ENCODE measurements around the gene TTC34. TPM values are rescaled to one million over a fixed set of nuclear protein-coding genes. Genes with fewer than 3 reads are reported as not detected.

TTC34 gene
- total RNA-seq, 3 donors from 2014 or later = 0.16 to 0.88 (median 0.66) TPM

DNA sequence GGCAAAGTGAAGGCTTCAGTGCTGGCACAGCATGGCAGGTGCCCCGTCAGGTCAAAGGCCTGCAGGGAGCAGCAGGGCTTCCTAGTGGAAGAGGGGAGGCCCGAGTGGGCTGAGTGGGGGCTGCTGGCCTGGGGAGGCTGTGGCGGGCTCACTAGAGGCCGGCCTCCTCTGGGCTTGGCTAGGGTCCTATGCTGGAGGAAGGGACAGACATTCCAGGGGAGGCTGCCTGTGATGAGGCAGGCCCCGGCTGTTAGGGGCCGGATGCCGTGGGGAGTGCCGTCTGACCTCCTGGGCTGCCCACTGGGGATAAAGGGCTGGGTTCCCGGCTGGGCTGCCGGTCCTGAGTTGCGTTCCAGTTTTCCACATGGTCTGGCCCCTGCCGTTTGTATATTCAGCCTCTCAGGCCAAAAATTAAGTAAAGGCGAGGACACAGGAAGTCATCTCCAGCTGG, 193.8 kb downstream of the TTC34 start:
- intact Hi-C loops (cut with DNase I; ENCODE audit: low total_unique reads) = loop anchor here (10.0 kb wide), 1 partner anchor 553 kb away; the partner anchor contains the start of gene PRKCZ
- DNase-seq (ENCODE audit: low spot score in 2 of 2) = peak in 1 of 2 donors; percentile 47
- H3K36me3 ChIP-seq = no peaks in the 10 kb centered on the region
- TF ChIP-seq POLR2A (IDR thresholded peaks at IDR 0.05) = no peak
- no peak for TF ChIP-seq CTCF (IDR thresholded peaks at IDR 0.05)
- no peak for TF ChIP-seq POLR2AphosphoS5 (IDR thresholded peaks at IDR 0.05)
- peaks cover 0 to 5% of the 10 kb centered on the region in 2 donors for H3K9me3 ChIP-seq
- H3K27me3 ChIP-seq = peaks cover 4 to 28% of the 10 kb centered on the region in 2 donors
- H3K27ac ChIP-seq = no peak overlapping the region
- H3K4me3 ChIP-seq = no peak overlapping the region
- H3K4me1 ChIP-seq = no peaks in the 10 kb centered on the region

GRCh38 chr1:2606881-2607621, 194.4 kb downstream of the TTC34 start:
- no peak overlapping the region for H3K27ac ChIP-seq
- H3K4me1 ChIP-seq = no peaks in the 10 kb centered on the region
- intact Hi-C loops (cut with DNase I; ENCODE audit: low total_unique reads) = loop anchor here (10.0 kb wide), 1 partner anchor 552 kb away; the partner anchor contains the start of gene PRKCZ
- peaks cover 0 to 2% of the 10 kb centered on the region in 2 donors for H3K9me3 ChIP-seq
- no peak overlapping the region for H3K4me3 ChIP-seq
- no peak for TF ChIP-seq POLR2AphosphoS5 (IDR thresholded peaks at IDR 0.05)
- no peak for TF ChIP-seq POLR2A (IDR thresholded peaks at IDR 0.05)
- no peak for TF ChIP-seq CTCF (IDR thresholded peaks at IDR 0.05)
- H3K27me3 ChIP-seq = peaks cover 4 to 28% of the 10 kb centered on the region in 2 donors
- H3K36me3 ChIP-seq = no peaks in the 10 kb centered on the region
- DNase-seq (ENCODE audit: low spot score in 2 of 2) = peak in 1 of 2 donors; percentile 48

DNA sequence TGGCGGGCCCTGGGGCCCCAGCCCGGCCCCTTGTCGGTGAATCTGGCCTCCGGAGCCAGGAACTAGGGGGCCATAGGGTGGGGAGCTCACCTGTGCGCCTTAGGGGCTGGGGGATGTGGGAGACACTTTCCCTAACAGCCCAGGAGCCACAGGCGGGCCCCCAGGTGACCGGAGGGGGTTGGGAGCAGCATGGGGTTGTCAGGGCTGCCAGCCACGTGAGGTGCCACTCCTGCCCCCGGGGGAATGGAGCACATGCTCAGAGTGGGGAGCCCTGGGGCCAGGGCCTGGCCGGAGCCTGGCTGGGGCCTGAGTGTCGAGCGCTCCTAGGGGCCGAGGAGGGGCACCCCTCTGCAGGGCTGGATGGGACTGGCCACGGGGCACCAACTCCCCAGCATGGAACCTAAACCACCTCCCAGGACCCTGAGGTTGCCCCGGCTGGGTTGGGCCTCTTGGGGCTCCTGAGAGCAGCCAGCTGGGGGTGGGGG, 195.1 kb downstream of the TTC34 start:
- DNase-seq (ENCODE audit: low spot score in 2 of 2) = no peak
- Histone ChIP-seq H3K27me3 (peaks cover under 1 to 27% of the 10 kb centered on the region in 2 donors), H3K9me3 (no peaks in the 10 kb centered on the region), H3K4me1 (no peaks in the 10 kb centered on the region), H3K4me3 (no peak overlapping the region), H3K36me3 (no peaks in the 10 kb centered on the region), H3K27ac (no peak overlapping the region)
- TF ChIP-seq CTCF (IDR thresholded peaks at IDR 0.05) = no peak
- TF ChIP-seq POLR2AphosphoS5 (IDR thresholded peaks at IDR 0.05) = no peak
- no peak for TF ChIP-seq POLR2A (IDR thresholded peaks at IDR 0.05)
- intact Hi-C loops (cut with DNase I; ENCODE audit: low total_unique reads) = loop anchor here (10.0 kb wide), 1 partner anchor 552 kb away; the partner anchor contains the start of gene PRKCZ

DNA sequence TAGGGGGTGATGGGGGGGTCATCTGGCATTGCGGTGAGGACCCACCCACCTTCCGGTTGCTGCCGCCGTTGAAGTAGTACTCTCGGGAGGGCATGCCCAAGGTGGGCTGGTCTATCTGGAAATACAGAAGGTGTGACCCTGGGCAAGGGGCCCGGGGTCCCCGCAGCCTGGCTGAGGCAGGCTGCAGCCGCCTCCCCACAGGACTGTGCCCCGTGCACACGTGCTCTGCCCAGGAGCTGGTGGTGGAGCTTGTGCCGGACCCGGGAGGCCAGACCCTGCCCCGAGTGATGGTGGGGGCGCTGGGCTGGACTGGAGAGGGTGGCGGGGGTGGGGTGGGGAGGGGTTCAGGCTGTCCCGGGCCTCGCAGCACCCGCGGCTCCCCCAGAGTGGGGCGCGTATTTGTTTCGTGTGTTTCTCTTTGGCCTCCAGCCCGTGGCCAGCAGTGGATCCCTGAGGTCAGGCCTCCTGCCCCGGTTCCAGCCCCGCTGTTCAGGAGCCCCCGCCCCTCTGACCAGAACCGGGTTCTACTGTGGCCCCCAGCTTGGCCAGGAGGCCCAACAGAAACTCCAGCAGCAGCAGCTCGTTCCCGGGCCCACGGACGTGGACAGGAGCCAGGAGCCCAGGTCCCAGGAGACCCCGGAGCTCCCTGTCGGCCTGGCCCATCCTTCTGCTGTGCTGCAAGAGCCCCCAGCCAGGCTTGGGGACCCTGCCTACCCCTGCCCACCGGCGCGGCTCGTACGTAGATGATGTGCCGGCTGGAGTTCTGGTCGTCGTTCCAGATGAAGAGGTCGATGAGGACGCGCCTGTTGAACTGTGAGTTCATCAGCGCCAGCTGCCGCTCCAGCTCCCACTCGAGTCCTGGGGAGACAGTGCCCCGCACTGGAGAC, 195.7 kb downstream of the TTC34 start:
- H3K36me3 ChIP-seq = no peaks in the 10 kb centered on the region
- H3K27ac ChIP-seq = no peak overlapping the region
- H3K27me3 ChIP-seq = peaks cover 0 to 22% of the 10 kb centered on the region in 2 donors
- intact Hi-C loops (cut with DNase I; ENCODE audit: low total_unique reads) = loop anchor here (10.0 kb wide), 1 partner anchor 551 kb away; the partner anchor contains the start of gene PRKCZ
- DNase-seq (ENCODE audit: low spot score in 2 of 2) = no peak
- H3K4me1 ChIP-seq = no peaks in the 10 kb centered on the region
- TF ChIP-seq POLR2A (IDR thresholded peaks at IDR 0.05) (no peak), POLR2AphosphoS5 (IDR thresholded peaks at IDR 0.05) (no peak), CTCF (IDR thresholded peaks at IDR 0.05) (no peak)
- no peaks in the 10 kb centered on the region for H3K9me3 ChIP-seq
- H3K4me3 ChIP-seq = no peak overlapping the region
